Posterior cingulate gyrus (tissue), 11 donors: ENCODE measurements around the gene RTN4IP1.
"Not testable (repeated sequence)": the region's sequence is repeated elsewhere in the genome, so short reads cannot be mapped to it uniquely, and the experiment has no call there.

Source experiments
- DNase-seq, 10 donors: peaks; one replicate each; pipeline versions ENCODE4 v3.0.0 to v3.0.0-alpha.2; 2020 to 2021; ENCODE audit warnings: mixed read lengths in 3 of 10
- intact Hi-C: fragments of 100-400 bp; cut with DNase I; formaldehyde crosslinking; loops from one replicate; pipeline ENCODE4 v1.15.1; 2023

RTN4IP1 gene

DNA sequence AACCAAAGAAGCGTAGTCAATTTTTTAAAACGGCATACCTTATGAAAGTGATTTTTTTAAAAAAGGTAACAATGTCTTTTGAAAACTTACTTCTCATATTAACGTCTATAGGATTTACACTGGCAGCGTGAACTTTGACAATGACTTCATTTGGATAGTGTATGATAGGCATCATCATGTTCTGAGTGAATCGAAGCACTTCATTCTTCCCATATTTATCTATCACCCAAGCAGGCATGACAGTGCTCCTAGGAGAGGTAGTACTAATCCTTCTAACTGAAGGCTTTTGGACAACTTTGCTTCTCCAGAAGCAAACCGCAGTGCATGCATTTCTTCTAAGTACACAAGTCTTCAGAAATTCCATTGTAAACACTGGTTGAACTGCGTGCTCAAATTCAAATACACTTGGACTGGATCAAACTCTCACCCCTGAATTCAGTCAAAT, 618 bp downstream of the RTN4IP1 start:
- intact Hi-C loops = no loop called here
- no peak for DNase-seq

DNA sequence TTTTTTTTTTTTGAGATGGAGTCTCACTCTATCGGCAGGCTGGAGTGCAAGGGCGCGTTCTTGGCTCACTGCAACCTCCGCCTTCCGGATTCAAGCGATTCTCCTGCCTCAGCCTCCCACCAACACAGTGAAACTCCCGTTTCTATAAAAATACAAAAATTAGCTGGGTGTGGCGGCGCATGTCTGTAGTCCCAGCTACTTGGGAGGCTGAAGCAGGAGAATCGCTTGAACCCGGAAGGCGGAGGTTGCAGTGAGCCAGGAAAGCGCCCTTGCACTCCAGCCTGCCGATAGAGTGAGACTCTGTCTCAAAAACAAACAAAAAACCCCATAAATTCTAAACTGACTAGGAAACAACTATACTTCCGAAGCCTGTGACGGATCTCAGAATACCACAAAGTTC, 1.5 kb downstream of the RTN4IP1 start:
- intact Hi-C loops, DNase-seq: not testable (repeated sequence)

DNA sequence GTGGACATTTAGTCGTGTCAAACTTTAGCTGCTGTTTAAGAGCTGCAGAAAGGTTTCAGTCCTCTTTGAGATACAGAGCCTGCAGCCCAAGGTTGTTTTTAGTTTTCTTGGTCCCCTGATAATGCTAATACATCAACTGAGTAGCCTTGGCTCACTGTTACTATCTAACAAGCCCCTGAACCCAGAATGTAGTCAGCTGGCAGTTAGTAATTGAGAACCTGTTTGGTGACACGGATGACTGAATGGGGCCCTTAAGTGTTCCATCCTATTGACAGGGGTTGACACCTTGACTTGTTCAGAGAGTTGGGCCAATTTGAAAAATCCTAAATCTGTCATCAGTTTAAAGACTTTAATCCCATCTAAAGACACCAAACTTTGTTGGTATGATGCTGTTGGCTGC, 2.8 kb downstream of the RTN4IP1 start:
- no peak for DNase-seq
- intact Hi-C loops = no loop called here

DNA sequence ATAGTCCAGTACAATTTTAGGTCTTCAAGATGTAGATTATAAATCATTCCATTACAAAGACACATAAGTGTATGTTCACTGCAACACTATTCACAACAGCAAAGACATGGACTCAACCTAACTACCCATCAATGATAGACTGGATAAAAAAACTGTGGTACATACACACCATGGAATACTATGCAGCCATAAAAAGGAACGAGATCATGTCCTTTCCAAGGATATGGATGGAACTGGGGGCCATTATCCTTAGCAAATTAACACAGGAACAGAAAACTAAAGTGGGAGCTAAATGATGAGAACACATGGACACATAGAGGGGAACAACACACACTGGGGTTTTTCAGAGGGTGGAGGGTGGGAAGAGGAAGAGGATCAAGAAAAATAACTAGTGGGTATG, 6.3 kb downstream of the RTN4IP1 start:
- intact Hi-C loops = no loop called here
- DNase-seq = no peak

DNA sequence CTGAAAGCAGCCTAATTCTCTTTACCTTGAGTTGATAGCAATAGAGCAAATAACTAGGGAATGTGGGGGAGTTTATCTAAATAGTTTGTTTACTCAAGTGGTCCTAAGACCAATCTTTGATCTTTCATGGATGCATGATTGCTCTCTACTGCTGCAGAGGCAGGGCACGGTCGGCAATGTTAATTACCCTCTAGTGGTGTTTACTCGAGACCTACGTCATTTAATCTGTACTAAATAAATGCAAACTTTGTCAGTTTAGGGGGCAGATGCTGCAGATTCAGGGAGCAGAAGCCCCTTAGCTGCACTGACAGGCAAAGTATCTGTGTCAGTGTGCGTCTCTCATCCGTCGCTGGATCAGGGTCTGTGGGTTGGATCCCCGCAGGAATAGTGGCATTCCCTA, 6.9 kb downstream of the RTN4IP1 start:
- intact Hi-C loops = no loop called here
- DNase-seq = no peak

DNA sequence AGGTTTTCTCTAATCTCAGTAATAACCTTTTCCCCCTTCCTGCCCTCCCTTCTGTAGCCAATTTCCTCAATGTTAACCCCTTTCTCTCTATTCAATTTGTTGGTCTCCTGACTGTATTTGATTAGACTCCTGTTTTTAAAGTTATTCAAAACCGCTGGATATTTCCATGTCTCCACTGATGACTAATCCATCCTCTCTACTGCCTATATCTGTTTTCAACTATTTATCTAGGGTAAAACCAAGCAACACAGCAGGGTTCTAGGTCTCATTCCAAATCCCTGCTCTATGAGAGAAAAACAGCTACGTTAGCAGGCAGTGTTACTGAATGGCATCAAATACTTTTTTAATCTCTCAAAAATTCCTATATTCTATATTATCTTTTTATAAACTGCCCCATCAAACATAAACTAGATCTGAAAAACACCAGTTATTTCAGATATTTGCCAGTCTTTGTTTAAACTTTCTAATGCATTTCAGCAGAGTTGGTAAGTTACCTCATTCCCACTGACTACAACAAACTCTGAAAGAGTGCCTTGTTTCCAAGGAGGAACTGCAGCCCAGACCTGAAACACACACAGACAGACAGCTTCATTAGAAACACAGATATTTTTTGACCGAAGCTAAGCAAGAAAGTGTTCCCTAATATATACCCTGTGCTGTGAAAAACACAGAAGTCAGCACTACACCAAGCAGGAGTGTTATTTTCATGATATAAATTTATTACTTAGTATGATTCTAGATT, 8.2 kb downstream of the RTN4IP1 start:
- intact Hi-C loops = no loop called here
- DNase-seq = no peak

DNA sequence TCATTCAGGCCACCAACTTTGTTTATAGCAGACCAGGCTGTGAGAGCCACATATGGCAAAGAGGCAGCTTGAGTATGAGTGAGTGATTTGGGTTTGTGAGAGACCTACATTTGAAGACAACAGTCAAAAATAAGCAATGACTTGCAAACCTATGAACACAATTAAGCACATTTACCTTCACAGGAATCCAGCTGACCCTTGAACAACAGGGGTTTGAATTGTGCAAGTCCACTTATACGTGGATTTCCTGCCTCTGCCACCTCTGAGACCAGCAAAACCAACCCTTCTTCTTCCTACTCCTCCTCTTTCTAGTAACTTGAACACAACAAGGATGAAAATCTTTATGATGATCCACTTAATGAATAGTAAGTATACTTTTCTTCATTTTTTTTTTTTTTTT, 10.1 kb downstream of the RTN4IP1 start:
- DNase-seq = no peak
- intact Hi-C loops = no loop called here

DNA sequence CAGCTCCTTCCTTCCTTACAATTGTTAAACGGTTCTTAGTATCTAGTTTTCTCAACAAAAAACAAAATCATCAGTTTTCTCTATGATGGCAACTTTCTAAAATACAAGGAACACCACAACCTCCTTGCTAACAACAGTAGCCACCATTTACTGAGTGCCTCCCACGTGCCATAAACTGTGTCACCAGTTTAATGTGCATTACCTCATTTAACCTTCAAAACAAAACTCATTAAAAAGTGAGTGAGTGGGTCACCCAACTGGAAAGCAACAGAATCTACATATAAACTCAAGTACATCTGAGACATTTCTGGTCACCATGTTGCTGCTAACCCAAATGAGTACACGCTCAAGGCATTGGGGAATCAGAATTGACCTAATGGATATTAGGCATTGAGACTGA, 11.0 kb downstream of the RTN4IP1 start:
- intact Hi-C loops = no loop called here
- no peak for DNase-seq

DNA sequence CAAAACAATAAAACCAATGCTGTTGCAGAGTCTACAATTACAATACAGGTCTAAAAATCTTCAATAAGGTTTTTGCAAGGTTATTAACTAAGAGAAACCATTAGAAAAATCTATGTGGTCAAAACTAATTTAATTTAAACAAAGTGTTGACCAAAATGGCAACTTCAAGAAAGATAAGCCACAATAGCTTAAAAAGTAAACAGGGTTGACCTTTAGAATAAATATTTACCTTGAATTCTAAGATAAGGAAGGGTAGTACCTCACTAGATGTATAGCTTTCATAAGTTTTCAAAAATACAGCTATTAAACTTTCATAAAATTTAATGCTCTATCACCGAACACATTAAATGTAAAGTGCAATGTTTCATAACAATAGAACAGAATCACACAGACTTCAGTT, 11.4 kb downstream of the RTN4IP1 start:
- intact Hi-C loops = no loop called here
- DNase-seq = no peak

DNA sequence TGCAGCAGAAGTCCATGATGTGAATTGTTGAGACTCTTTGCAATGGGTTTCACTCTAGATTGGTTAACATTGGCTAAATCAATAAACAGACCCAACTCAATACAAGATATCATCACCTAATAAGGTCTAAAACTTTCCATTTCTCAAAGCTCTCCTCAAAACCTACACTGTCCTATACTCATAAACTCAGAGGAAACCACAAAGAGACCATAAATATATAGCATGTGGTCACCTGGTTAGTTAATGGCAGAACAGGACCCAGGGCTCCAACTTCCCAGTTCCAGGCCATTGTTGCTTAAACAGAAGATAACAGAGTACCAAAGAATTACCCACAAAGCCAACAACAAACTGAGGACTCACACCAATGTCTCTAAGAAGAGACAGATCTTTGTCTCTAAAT, 12.0 kb downstream of the RTN4IP1 start:
- intact Hi-C loops = no loop called here
- no peak for DNase-seq

DNA sequence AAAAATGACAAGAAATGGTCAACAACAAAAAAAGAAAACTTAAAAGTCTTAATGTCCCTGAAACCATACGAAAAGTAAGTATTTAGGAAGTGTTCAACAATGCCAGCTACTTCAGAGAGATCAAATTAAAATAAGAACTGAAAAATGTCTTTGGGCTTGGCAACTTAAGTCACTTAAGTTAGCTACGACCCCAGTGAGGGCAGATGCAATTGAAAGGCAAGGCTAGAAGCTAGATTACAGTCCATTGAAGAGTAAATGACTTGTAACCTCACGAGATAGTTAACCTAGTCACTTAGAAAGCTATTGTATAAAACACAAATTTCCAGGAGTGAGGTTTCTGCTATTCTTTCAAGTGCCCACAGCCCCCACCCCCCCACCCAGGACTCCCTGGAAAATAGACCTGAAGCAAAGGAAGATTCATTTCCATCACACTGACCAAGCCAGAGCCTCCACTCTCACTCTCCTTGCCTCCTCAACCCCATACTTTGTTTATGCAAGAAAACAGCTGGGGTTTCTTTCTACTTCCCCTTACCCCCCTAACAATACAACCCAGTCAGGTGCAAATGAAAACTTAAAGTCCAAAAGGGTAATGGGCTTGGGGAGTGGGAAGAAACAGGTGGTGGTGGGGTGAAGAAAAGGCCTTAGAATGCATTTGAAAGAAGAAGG, 14.6 kb downstream of the RTN4IP1 start:
- no peak for DNase-seq
- intact Hi-C loops = no loop called here

DNA sequence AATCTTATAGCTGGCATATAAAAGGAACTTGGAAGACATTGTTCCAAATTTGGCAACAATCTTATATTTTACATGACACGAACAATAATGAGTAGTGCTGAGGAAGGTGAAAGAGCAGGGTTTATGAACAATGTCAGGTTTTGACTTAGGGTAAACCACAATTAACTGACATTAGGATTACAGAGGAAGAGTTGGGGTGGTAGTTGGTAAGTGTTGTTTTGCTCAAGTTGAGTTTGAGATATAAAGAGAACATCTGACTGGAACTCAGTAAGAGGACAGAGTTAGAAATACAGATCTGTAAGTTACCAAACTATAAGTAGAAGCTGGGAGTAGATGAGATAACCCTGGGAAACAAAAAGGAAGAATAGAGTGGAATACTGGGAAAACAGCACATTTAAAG, 15.1 kb downstream of the RTN4IP1 start:
- intact Hi-C loops = no loop called here
- DNase-seq = no peak

DNA sequence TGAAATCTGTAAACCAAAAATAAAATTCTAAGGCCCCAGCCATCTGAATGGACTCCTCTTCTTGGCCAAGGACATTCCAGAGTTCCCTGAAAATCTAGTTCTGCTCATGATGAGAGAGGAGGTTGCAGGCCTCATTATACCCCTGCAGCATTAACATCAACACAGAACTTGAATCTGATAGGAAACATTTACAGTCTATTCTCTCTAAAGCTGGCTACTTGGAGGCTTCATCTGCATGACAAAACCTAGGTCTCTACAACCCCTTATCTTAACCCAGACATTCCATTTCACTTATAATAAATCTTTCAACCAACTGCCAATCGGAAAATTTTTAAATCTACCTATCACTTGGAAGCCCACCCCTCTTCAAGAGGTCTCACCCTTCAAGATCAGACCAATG, 15.7 kb downstream of the RTN4IP1 start:
- DNase-seq = no peak
- intact Hi-C loops = no loop called here

DNA sequence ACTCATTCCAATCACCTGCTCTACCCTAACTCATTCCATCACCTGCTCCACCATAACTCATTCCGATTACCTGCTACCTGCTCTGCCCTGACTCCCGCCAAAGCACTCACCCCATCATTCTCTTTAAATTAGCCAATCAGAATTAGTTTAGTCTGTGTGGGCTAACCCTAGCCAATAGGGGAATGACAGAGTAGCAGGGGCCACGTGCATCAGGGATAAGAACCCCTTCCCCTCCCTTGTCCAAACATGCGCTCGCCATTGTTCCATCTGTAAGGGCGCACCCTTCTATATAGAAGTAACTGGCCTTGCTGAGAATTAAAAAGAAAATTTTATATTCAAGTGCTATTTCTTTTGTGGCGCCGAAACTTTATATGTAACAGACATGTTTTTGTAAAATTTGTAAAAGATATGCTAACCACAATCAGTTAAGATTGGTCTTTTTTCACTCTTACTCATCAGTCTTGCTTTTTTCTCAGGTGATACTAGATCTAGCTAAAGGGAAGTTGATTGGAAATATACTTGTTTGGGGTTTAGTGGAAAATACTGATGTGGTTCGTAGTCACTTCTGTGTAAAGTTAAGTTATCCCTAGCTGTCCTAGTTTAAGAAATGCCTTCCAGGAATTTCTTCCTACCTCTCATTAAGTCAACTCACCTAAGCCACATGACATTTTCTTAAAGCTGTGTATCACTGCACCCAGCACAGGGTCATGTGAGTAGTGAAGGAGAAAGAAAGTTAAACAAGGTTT, 16.5 kb downstream of the RTN4IP1 start:
- no peak for DNase-seq
- intact Hi-C loops = no loop called here

DNA sequence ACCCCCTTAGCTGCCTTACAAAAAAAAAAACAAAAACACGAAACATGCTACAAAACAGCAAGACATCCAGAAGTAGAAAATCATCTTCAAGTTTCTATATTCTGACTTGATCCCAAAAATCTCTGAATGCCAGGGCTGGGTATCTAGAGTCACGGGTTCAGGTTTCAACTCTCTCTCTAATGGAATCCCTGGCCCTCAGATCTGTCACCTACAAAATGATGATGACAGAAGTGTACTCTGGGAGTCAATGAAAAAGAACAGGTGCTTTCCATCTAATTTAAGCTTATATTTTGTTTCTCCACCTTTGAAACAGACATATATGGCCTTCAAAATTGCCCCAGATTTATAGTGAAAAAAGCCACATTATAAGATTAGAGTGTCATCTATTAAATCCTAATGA, 18.3 kb downstream of the RTN4IP1 start:
- intact Hi-C loops = no loop called here

DNA sequence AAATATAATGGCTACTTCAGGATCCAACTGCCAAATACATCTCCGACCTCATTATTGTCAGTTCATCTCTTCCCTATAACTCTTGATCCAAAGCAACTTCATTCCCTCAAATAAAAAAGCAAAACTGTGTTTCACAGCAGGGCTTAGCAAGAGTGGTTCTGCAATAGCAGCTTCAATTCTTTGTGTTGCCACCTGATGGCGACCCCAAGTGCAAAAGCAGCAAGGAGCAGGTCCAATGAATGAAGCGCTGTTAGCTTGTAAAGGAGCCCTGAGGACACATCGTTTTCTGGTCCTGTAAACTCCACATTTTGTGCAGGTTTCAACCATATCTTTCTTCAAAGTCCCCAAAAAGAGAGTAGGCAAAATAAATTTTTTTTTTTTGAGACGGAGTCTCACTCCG, 19.6 kb downstream of the RTN4IP1 start:
- intact Hi-C loops = no loop called here
- no peak for DNase-seq

More for the DNA sequence above, 18.3 kb downstream of the RTN4IP1 start:
- DNase-seq = no peak

DNA sequence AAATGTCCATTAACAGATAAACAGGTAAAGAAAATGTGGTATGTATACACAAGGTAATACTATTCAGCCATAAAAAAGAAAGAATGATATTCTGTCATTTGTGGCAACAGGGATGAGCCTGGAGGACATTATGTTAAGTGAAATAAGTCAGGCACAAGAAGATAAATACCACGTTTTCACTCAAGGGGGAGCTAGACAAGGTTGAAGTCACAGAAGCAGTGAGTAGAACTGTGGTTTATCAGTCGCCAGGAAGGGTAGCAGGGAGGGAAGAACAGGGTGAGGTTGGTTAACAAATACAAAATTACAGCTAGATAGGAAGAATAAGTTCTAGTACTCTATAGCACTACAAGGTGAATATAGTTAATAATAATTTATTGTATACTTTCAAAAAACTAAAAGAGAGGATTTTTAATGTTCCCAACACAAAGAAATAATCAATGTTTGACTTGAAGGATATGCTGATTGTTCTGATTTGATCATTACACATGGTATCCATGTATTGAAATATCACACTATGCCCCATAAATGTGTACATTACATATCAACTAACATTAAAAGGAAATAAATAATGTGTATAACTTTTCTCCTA, 21.1 kb downstream of the RTN4IP1 start:
- intact Hi-C loops = no loop called here
- no peak for DNase-seq

DNA sequence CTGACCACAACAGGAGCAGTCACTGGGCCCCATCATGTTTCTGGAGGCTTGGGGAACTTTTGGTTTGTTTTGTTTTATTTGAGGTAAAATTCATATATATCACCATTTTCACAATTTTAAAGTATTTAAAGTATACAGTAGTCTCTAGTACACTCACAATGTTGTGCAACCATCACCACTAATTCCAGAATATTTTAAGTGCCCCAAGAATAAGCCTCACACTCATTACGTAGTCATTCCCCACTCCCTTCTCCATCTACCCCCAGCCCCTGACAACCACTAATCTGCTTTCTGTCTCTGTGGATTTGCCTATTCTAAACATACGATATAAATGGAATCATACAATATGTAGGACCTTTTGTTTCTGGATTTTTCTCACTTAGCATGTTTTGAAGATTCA, 29.0 kb downstream of the RTN4IP1 start:
- no peak for DNase-seq
- intact Hi-C loops = no loop called here

DNA sequence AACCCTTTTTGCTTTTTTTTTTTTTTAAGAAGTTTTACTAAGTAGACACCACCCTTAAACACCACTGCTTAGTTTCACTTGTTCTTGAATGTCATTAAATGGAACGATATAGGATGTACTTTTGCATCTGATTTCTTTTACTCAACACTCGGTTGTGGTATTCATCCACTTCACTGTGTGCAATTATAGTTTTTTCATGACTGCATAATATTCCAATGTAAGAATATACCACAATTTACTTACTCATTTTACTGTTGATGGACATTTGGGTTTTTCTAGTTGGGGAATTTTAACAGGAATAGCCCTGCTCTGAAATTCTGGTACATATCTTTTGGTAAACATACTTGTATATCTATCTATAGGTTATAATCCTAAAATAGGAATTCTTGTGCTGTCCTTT, 29.9 kb downstream of the RTN4IP1 start:
- no peak for DNase-seq
- intact Hi-C loops = no loop called here

DNA sequence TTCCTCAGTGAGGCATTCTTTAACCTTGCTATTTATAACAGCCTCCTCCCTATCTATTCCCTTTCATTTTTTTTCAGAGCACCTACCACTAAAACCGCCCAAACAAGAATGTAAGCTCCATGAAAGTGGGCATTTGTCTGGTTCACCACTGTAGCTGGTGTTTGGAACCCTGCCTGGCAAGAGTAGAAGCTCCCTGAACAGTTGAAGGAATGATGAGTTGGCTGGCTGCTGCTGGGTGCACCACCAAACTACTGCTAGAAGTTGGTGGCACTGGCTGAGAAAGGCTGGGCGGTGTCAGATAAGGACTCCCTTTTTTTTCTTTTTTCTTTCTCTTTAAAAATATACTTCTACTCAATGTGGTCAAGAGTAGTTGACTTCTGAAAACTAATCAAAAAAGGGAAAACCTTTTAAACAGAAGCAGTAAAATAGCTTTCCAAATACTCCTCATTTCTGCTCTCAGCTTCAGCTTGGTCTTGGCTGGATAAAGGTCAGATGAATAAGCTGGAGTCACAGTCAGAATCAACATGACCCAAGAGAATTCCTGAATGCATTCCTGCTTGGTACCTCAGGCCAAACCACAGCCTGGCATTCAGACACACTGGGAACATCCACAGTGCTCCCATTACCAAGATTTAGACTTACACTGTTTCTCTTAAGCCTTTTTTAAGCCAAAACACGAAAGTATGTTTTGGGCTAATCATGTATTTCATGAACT, 38.0 kb downstream of the RTN4IP1 start:
- intact Hi-C loops = no loop called here
- DNase-seq = no peak

DNA sequence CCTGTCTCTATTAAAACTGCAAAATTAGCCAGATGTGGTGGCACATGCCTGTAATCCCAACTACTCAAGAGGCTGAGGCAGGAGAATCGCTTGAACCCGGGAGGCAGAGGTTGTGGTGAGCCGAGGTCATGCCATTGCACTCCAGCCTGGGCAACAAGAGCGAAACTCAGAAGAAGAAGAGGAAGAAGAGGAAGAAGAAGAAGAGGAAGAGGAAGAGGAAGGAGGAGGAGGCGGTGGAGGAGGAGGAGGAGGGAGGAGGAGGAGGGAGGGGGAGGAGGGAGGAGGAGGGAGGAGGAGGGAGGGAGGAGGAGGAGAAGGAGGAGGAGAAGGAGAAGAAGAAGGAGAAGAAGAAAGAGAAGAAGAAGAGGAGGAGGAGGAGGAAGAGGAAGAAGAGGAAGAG, 40.4 kb downstream of the RTN4IP1 start:
- intact Hi-C loops, DNase-seq: not testable (repeated sequence)
